Activated T-cell treated with anti-CD3 and anti-CD28 coated beads for 48 hours (primary cell): ENCODE results near the gene MAPKAP1.
"Not testable (repeated sequence)": the region's sequence is repeated elsewhere in the genome, so short reads cannot be mapped to it uniquely, and the experiment has no call there.

Source experiments
- DNase-seq: peaks from one replicate; pipeline ENCODE4 v3.0.0-alpha.2; 2020; ENCODE audit warnings: low read depth

MAPKAP1 gene

GRCh38 chr9:125604196-125604595 lies 102.8 kb downstream of the MAPKAP1 start:
- no peak for DNase-seq

DNA sequence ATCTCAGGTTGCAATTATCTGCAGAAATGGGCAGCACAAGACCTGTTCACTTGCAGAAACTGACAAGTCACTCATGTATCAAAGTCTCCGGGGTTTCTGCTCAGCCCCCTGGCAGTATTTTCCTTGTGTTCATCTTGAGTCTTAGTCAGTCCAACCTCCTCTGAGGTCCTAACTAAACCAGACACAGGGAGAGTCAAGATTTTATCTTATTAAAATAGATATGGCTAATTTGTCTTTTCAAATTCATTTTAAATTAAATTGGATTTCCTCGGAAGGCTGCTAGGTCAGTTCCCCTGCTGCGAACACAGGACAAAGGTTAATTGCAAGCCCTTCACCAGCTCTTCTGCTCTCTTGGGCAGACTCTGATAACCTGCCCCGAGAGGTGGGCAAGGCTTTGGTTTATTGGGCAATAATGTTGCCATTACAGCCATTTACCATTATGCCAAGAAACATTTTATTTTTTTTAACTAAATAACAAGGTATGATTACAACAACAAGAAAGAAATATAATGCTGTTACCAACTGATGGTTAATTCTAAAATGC lies 103.5 kb downstream of the MAPKAP1 start:
- DNase-seq, result no peak

- DNase-seq, result no peak
Observed at GRCh38 chr9:125601961-125602360, 105.0 kb downstream of the MAPKAP1 start.

DNA sequence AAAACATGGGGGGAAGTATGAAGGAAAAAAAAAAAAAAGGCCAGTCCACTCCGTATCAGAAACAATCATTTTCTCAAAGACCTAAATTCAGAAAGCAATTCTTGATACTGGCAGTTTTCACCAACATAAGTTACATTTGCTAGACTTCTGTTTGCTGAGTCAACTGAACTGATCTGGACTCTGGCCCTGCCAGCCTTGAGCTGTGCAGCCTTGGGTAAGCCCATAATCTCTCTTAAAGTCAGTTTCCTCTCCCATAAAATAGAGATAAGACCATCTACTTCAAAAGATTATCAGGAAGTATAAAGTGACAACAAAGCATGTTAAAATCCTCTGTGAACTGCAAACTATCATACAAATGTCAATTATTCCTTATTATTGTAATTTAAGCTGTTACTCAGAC lies 106.8 kb downstream of the MAPKAP1 start:
- DNase-seq, result no peak

- no peak for DNase-seq
Observed at GRCh38 chr9:125594223-125594610, 112.8 kb downstream of the MAPKAP1 start.

DNA sequence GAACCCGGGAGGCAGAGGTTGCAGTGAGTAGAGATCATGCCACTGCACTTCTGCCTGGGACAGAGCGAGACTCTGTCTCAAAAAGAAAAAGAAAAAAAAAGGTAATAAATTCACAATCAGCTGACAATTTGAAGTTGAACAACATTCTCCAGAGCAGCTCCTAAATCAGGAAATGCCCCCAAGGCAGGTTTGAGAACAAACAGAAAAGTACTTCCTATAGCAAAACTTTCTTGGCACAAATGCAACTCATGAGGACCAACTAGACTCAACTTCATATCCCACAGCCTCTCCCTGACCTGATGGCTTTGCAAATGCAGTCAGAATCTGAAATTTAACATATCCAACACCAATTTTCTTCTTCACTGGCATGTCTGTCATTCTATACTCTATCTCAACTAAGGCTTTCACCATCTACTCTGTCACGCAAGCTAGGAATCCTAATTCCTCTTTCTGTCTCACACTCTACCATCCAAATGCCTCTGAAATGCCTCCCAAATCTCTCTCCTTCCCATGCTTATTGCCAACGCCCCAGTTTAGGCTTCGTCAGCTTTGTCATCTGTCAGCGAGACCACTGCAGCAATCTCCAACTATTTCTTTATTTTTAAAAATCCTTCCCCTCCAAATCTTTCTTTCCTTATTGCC lies 113.3 kb downstream of the MAPKAP1 start:
- DNase-seq, result no peak

GRCh38 chr9:125591888-125592287 lies 115.1 kb downstream of the MAPKAP1 start:
- no peak for DNase-seq

DNA sequence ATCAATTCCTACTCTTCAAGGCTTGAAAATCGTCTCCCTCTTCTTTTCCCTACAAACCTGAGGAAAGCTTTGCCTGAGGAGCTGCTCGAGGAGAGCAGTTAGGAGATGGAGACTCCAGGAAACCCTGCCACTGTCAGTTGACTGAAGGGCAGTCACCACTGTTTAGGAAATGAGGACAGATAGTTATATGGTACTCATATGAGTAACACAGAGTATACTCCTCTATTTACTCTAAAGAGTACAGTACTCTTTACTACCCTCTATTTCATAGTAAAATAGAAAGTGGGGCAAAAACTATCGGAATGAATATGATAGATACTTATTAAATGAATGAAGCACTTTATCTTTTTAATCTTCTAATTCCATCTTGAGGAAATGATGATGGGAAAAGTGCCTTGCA lies 115.8 kb downstream of the MAPKAP1 start:
- DNase-seq, result no peak

DNA sequence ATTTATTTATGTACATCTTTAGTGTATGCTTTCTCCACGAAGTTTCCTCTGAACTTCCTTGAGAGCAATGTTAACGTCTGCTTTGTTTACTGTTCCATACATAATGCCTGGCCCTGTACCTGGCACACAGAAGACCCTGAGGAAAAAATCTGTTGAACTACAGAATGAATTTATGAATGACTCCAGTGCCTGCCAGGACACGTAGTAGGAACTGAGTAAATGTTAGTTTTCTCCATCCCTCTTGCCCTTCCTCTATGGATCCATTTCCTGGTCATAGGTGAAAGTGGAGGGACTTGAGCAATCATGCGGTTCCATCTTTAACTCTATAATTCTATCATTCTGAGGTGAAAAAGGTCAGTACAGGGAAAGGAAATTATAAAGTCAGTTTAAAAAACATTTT lies 117.7 kb downstream of the MAPKAP1 start:
- DNase-seq, result no peak

DNA sequence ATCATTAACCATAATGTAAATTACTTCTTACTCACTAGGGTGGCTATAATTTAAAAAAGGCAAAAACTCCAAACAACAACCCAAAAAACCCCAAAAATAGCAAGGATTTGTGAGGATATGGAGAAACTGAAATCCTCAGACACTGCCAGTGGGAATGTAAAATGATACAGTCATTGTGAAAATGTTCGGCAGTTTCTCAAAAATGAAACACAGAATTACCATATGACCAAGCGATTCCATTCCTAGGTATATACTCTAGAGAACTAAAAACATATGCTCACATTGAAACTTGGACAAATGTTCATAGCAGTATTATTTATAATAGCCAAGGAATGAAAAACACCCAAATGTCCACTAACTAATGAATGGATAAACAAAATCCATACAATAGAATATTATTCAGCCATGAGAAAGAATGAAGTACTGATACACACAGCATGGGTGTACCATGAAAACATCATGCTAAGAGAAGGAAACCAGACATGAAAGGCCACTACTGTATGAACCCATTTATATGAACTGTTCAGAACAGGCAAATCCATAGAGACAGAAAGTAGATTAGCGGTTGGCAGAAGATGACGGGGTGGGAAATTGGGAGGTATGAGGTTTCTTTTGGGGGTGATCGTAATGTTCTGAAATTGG lies 119.1 kb downstream of the MAPKAP1 start:
- DNase-seq, result no peak

DNA sequence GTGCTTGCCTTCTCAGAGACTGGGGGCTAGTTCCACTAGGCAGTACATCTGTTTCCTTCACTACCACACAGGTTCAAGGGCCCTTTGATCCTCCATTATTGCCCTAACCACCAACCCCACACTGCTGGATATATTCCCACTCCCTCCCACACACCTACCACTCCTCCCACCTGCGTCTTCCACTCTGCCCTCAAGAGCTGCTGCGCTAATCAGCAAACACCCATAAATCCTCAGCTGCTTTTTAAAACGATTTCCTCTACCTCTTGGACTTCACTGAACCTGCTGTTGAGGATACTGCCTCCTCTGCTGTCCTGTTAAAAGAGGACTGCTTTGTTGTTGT lies 120.9 kb downstream of the MAPKAP1 start:
- no peak for DNase-seq

DNA sequence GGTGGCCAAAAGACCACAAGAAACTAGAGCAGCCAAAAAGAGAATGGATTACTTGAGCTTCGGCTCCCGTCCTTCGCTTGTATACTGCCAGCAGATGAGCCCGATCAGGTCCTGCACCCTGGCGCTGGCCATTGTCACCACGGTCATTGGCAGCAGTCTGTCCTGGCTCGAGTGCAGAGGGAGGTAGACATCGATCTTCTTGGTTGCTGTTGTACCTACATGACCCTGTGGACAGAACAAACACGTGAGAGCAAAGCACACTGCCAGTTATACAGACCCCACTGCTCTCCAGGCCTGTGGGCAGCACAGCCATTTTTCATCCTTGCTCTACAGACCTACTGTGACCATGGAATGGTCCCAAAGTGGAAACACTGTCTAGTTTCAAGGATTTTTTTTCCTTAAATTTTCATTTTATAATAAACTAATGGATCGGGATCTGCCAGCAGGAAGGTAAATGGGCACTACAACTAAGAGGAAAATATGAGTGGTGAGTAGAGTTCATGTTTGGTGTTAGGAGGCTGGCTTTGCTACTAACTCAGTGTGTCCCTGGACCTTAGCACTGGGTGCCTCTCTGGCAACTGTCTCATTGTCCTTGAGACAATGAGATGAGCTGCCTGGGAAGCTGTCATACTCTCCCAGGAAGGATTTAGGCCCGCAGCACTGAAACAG lies 121.4 kb downstream of the MAPKAP1 start:
- DNase-seq, result no peak

DNA sequence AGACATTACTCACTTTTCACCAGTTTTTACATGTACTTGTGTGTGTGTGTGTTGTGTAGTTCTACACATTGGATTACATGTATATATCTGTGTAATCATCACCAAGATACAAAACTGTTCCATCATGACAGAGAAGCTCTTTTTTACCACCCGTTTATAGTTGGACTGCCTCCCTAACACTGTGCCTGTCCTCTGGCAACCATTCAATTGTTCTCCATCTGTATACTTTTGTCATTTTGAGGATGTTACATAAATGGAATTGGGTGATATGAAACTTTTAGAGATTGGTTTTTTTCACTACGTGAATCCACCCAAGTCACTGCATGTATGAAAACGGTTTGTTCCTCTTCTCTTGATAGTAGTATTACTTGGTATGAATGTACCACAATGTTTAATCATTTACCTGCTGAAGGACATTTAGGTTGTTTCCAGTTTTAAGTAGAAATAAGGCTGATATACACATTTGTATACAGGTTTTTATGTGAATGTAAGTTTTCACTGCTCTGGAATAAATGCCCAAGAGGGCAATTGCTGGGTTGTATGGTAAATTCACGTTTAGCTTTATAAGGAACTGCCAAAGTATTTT lies 126.2 kb downstream of the MAPKAP1 start:
- no peak for DNase-seq

GRCh38 chr9:125579030-125579932 lies 127.7 kb downstream of the MAPKAP1 start:
- DNase-seq, result no peak

- no peak for DNase-seq
Observed at GRCh38 chr9:125574126-125574877, 132.7 kb downstream of the MAPKAP1 start.

- not testable (repeated sequence) for DNase-seq
Observed at GRCh38 chr9:125572461-125572860, 134.5 kb downstream of the MAPKAP1 start.

DNA sequence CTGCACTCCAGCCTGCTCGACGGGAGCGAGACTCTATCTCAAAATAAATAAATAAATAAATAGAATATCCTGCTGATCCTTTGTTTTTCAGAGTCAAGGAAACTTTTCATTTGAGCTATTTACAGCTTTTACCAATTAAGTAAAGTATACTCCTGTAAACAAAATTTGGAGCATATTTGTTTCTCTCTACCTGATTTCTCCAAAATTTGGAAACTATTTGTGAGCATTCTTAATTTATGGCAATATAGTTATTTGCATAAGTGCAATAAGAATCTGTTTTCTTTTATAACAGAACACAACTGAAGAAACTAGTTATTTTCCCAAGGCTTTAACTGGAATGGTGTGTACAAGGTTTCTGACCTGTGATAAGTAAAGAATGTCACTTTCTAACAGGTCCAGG lies 135.2 kb downstream of the MAPKAP1 start:
- not testable (repeated sequence) for DNase-seq

GRCh38 chr9:125570246-125570645 lies 136.8 kb downstream of the MAPKAP1 start:
- DNase-seq, result no peak

DNA sequence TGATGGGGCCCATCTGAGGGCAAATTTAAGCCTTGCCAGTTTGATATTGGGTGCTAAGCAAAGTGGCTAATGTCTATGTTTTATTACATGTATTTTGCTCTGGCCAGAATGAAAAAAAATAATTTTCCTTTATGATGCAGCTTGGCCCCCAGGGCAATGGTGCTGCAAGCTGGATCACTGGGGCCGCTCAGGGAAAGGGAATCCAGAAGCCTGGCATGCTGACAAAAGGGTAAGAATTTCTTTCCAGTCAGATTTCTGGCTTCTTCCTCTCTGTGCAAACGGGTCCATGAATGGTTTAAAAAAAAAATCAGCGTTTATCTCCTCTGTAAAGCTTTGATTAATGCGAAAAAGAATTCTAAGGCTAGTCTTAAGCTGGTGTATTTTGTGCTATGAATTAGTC lies 138.4 kb downstream of the MAPKAP1 start:
- no peak for DNase-seq

- not testable (repeated sequence) for DNase-seq
Observed at GRCh38 chr9:125566051-125566450, 141.0 kb downstream of the MAPKAP1 start.

DNA sequence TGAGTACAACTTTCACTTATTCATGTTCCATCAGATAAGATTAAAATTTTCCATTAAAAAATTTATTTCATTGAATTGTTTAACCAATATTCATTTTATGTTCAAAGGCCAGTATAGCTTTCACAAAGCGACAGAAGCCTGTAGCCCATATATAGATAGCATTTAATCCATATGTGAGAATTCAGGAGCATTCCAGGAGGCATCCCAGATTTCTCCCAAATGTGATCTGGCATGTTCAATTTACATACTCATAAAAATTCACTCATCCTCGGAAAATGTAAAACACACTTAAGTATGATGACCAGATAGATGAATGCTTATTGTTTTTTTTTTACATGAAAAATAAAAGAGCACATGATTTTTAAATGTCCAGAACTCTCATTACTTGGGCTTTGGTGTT lies 141.9 kb downstream of the MAPKAP1 start:
- no peak for DNase-seq
